Upper lobe of left lung (tissue), 6 donors: Measurements from ENCODE around the gene NLRX1. TPM values are rescaled to one million over a fixed set of nuclear protein-coding genes. Genes with fewer than 3 reads are reported as not detected.

Source experiments
- ATAC-seq, 2 donors: fragments of 200-7000 bp; cut with Tn5 transposase; one replicate each; pipeline ENCODE4 v1.9.1; 2022; ENCODE audit warnings: mild to moderate bottlenecking in 2 of 2, moderate library complexity in 2 of 2; ENCODE audit not compliant: low FRiP score in 2 of 2
- DNase-seq, 2 donors: peaks; one replicate each; pipeline ENCODE4 v3.0.0-alpha.2; 2019 to 2020
- H3K27ac ChIP-seq, 4 donors: fragments of 200-600 bp; sonication (generic); one replicate each; pipeline ENCODE4 v1.5.1; 2016 to 2019
- H3K27me3 ChIP-seq, 4 donors: fragments of 200-600 bp; sonication (generic); one replicate each; pipeline ENCODE4 v1.5.1; 2017 to 2019
- H3K36me3 ChIP-seq, 4 donors: fragments of 200-600 bp; sonication (generic); one replicate each; pipeline ENCODE4 v1.5.1; 2016 to 2019
- H3K4me1 ChIP-seq, 4 donors: fragments of 200-600 bp; sonication (generic); one replicate each; pipeline ENCODE4 v1.5.1; 2018 to 2019
- H3K4me3 ChIP-seq, 4 donors: fragments of 200-600 bp; sonication (generic); one replicate each; pipeline ENCODE4 v1.5.1; 2017 to 2019; ENCODE audit warnings: mild to moderate bottlenecking in 2 of 4, moderate library complexity in 1 of 4
- H3K9me3 ChIP-seq, 4 donors: fragments of 200-600 bp; sonication (generic); one replicate each; pipeline ENCODE4 v1.5.1; 2018 to 2019
- EP300 ChIP-seq, 4 donors: sonication (generic); formaldehyde crosslinking; IDR thresholded peaks; one replicate each; pipeline ENCODE4 v1.5.1; 2017; ENCODE audit warnings: antibody characterized with exemption in 4 of 4, control low read depth in 2 of 4
- POLR2A ChIP-seq, 4 donors: fragments of 450-650 bp; IDR thresholded peaks; one replicate each; pipeline ENCODE4 v1.5.1; 2016 to 2017; ENCODE audit warnings: antibody characterized with exemption in 4 of 4, mild to moderate bottlenecking in 2 of 4
- POLR2AphosphoS5 ChIP-seq, 2 donors: sonication (generic); formaldehyde crosslinking; IDR thresholded peaks; one replicate each; pipeline ENCODE4 v1.5.1; 2017; ENCODE audit warnings: antibody characterized with exemption in 2 of 2
- WGBS, 2 donors: methylation state at CpG; one replicate each; pipeline ENCODE4 v1.1.5; 2017 to 2018; 5-methylcytosine and 5-hydroxymethylcytosine counted together
- total RNA-seq, 6 donors: library from RNA; depleted of rRNA in 4 of 6; stranded (reverse); fragments of >200 nt in 4 of 6; gene quantifications; one replicate each; pipeline versions ENCODE4 v1.1.0 to v1.2.1, GENCODE V29; 2016 to 2021
- TF ChIP-seq, protein P1 (sequence below), 6 experiments: fragments of 450-650 bp in 4 of 6; fragments of 200-600 bp in 2 of 6; sonication (generic) in 2 of 6; IDR thresholded peaks; one replicate each; pipeline ENCODE4 v1.5.1; 2016 to 2019; ENCODE audit warnings: antibody characterized with exemption in 6 of 6
- donor health status: DM: no; HTN: no; CAD: no; lungs with moderate emphysema.
- donor health status: DM: no; HTN: yes; CAD: no; lungs with severe emphysema.

NLRX1 gene
- total RNA-seq, 6 donors from 2014 or later = 13.1 to 34.5 (median 20.2) TPM

DNA sequence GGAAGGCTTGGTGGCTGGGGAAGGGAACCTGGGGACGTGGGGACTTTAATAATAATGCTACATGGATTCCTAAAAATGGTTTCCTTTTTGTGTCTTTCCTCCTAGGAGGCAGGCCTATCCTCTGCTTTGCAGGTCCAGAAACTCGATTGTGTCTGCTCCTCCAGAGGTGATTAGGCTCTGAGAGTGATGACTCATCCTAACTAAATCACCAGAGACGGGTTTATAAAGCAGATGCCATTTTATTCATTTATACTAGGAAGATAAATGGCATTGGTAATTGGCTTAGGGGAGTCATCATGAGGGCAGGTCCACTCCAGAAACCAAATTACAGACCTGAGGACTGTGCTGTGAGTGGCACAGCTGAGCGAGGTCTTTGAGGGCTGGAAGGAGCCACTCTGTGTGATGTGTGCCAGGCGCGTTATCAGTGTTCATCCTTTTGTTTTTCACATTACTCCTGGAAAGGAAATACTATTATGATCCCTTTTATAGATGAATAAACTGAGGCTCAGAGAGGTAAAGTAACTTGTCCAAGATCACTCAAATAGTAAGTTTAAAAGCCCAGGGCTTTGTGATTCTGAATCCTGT, 7.1 kb downstream of the NLRX1 start:
- Histone ChIP-seq H3K9me3 (no peaks in the 10 kb centered on the region), H3K27ac (no peak overlapping the region), H3K36me3 (peaks cover 6 to 52% (median 35%) of the 10 kb centered on the region in 4 donors), H3K4me1 (no peaks in the 10 kb centered on the region), H3K27me3 (no peaks in the 10 kb centered on the region), H3K4me3 (no peak overlapping the region)
- no peak for TF ChIP-seq EP300 (IDR thresholded peaks at IDR 0.05)
- 76 to 79% methylated on average over 6 of the region's 6 CpGs for WGBS, 2 donors
- DNase-seq (no peak), ATAC-seq (no peak)

DNA sequence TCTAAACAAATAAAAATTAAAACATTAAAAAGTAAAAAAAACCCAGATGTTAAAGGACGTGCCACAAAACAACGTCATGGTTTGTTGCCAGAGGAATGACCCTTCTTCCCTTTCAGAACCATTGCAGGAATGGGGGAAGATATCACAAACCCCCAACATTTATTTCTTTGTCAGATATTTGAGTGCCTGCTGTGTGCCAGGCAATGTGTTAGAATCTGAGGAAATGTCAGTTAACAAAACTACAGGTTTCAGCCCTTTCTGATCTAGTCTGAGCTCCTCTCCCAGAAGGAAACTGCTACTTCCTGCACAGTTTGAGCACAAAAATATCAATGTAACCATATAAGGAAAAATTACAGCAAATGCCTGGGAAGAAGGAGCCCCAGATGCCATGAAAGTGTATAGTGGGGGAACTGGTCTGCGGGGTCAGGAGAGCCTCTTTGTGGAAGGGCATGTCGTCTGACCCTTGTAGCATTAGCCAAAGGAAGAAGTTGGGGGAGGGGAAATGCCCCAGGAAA, 9.7 kb downstream of the NLRX1 start:
- DNase-seq (no peak), ATAC-seq (no peak)
- Histone ChIP-seq H3K4me1 (no peaks in the 10 kb centered on the region), H3K4me3 (no peak overlapping the region), H3K36me3 (peaks cover 6 to 65% (median 41%) of the 10 kb centered on the region in 4 donors), H3K27me3 (no peaks in the 10 kb centered on the region), H3K9me3 (no peaks in the 10 kb centered on the region), H3K27ac (no peak overlapping the region)
- 65 to 67% methylated on average over 4 of the region's 4 CpGs for whole genome bisulfite sequencing, 2 donors
- TF ChIP-seq POLR2A (IDR thresholded peaks at IDR 0.05) = no peak

DNA sequence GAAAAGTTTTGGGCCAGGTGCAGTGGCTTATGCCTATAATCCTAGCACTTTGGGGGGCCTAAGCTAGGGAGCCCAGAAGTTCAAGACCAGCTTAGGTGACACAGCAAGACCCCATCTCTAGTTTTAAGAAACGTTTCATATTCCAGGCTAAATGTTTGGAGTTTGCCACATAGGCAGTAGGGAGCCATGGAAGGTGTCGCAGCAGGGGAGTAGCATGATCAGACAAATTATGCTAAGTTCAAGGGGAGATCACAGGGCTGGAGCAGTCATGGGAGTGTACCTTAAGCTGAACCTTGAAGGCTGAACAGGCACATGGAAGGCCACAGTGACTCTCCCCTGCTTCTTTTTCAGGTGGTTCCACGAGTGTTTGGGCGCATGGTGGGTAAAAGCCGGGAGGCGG, 10.8 kb downstream of the NLRX1 start:
- Histone ChIP-seq H3K36me3 (peaks cover 6 to 60% (median 32%) of the 10 kb centered on the region in 4 donors), H3K9me3 (no peaks in the 10 kb centered on the region), H3K27ac (no peak overlapping the region), H3K27me3 (no peaks in the 10 kb centered on the region), H3K4me1 (no peaks in the 10 kb centered on the region), H3K4me3 (no peak overlapping the region)
- TF ChIP-seq EP300 (IDR thresholded peaks at IDR 0.05) = no peak
- TF ChIP-seq, protein P1, sequence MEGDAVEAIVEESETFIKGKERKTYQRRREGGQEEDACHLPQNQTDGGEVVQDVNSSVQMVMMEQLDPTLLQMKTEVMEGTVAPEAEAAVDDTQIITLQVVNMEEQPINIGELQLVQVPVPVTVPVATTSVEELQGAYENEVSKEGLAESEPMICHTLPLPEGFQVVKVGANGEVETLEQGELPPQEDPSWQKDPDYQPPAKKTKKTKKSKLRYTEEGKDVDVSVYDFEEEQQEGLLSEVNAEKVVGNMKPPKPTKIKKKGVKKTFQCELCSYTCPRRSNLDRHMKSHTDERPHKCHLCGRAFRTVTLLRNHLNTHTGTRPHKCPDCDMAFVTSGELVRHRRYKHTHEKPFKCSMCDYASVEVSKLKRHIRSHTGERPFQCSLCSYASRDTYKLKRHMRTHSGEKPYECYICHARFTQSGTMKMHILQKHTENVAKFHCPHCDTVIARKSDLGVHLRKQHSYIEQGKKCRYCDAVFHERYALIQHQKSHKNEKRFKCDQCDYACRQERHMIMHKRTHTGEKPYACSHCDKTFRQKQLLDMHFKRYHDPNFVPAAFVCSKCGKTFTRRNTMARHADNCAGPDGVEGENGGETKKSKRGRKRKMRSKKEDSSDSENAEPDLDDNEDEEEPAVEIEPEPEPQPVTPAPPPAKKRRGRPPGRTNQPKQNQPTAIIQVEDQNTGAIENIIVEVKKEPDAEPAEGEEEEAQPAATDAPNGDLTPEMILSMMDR (IDR thresholded peaks at IDR 0.05) = no peak
- no peak for TF ChIP-seq POLR2AphosphoS5 (IDR thresholded peaks at IDR 0.05)
- no peak for TF ChIP-seq POLR2A (IDR thresholded peaks at IDR 0.05)
- ATAC-seq (no peak), DNase-seq (no peak)
- 94 to 96% methylated on average over 6 of the region's 6 CpGs for WGBS, 2 donors

DNA sequence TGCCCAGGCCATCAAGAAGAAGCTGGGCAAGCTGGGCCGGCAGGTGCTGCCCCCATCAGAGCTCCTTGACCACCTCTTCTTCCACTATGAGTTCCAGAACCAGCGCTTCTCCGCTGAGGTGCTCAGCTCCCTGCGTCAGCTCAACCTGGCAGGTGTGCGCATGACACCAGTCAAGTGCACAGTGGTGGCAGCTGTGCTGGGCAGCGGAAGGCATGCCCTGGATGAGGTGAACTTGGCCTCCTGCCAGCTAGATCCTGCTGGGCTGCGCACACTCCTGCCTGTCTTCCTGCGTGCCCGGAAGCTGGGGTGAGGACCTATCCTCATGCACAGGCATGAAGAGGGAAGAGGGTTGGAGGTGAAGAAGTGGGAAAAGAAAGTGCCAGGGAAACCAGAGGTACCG, 11.5 kb downstream of the NLRX1 start:
- peaks cover under 1 to 54% (median 26%) of the 10 kb centered on the region in 4 donors for H3K36me3 ChIP-seq
- no peaks in the 10 kb centered on the region for H3K27me3 ChIP-seq
- H3K9me3 ChIP-seq = no peaks in the 10 kb centered on the region
- no peak overlapping the region for H3K4me3 ChIP-seq
- H3K27ac ChIP-seq = no peak overlapping the region
- TF ChIP-seq POLR2AphosphoS5 (IDR thresholded peaks at IDR 0.05) = no peak
- TF ChIP-seq, protein P1 (IDR thresholded peaks at IDR 0.05) = no peak
- no peak for TF ChIP-seq POLR2A (IDR thresholded peaks at IDR 0.05)
- TF ChIP-seq EP300 (IDR thresholded peaks at IDR 0.05) = no peak
- no peaks in the 10 kb centered on the region for H3K4me1 ChIP-seq
- 92 to 93% methylated on average over 5 to 10 of the region's 10 CpGs for WGBS, 2 donors
- ATAC-seq (no peak), DNase-seq (no peak)

DNA sequence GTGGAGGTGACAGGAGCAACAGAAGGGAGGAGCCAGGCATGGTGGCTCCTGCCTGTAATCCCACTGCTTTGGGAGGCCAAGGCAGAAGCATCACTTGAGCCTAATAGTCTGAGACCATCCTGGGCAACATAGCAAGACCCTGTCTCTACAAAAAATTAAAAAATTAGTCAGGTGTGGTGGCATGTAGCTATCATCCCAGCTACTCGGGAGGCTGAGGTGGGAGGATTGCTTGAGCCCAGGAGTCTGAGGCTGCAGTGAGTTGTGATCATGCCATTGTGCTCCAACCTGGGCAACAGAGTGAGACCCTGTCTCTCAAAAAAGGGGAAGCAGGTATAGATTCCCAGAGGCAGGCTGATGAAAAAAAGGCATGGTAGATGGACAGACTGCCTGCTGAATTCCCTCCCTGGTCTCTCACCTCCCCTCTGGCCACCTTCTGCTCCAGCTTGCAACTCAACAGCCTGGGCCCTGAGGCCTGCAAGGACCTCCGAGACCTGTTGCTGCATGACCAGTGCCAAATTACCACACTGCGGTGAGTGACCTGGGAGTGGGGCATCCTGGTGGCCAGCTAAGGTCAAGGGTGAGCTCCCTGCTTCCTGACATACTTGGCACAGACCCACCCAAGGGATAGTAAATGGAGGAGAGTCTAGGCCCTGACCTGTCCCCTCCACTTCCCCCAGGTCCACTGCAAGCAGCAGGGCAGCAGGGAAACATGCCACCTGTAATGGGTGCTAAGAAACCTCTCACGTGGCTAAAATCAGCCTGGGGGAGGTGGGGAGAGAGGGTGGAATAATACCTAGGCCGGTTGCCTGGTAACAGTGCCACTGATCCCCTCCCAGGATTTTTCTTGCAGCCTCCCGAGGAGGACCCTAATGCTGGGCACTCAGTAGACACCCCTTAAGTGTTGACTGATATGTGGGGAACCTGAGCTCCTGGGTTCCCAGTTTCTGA, 12.5 kb downstream of the NLRX1 start:
- no peak overlapping the region for H3K27ac ChIP-seq
- H3K4me1 ChIP-seq = no peaks in the 10 kb centered on the region
- 80 to 97% methylated on average over 6 of the region's 6 CpGs for WGBS, 2 donors
- DNase-seq (no peak), ATAC-seq (no peak)
- no peak overlapping the region for H3K4me3 ChIP-seq
- no peaks in the 10 kb centered on the region for H3K27me3 ChIP-seq
- TF ChIP-seq, protein P1 (IDR thresholded peaks at IDR 0.05) = no peak
- TF ChIP-seq POLR2AphosphoS5 (IDR thresholded peaks at IDR 0.05) (no peak), POLR2A (IDR thresholded peaks at IDR 0.05) (no peak), EP300 (IDR thresholded peaks at IDR 0.05) (no peak)
- peaks cover 0 to 45% (median 22%) of the 10 kb centered on the region in 4 donors for H3K36me3 ChIP-seq
- no peaks in the 10 kb centered on the region for H3K9me3 ChIP-seq
